ENCODE results near the gene HYDIN. TPM values are rescaled to one million over a fixed set of nuclear protein-coding genes. Genes with fewer than 3 reads are reported as not detected.

HYDIN gene
- total and polyA plus RNA-seq, 2 experiments from 2014 or later = 3.1 to 7.7 TPM

DNA sequence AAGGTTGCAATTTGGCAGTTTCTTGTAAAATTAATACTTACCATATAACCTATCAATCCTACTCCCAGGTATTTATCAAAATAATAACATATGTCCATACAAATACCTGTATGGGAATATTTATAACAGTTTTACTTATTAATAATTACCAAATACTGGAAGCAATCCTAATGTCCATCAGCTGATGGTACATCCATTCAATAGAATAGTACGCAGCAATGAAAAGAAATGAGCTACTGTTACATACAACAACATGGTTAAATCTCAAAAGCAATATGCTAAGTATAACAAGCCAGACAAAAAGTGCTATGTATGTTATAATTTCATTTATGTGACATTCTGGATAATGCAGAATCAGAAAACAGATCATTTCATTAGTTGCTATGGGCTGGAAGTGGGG is 1.2 kb downstream of the HYDIN start:
- no peak overlapping the region for H2AFZ ChIP-seq
- H3K4me3 ChIP-seq = no peak overlapping the region
- H3K79me2 ChIP-seq (replicated peaks; ENCODE audit: insufficient read depth) = no peaks in the 10 kb centered on the region
- H3K27me3 ChIP-seq (ENCODE audit: insufficient read depth) = no peaks in the 10 kb centered on the region; the same call in 1 of the 2 replicates
- peaks cover 8% of the 10 kb centered on the region for H3K9me2 ChIP-seq (ENCODE audit: insufficient read depth)
- H3K9me3 Mint-ChIP-seq = peaks cover 53% of the 10 kb centered on the region
- H3K27ac ChIP-seq (ENCODE audit: low read depth) = no peak overlapping the region
- DNase-seq (ENCODE audit: low spot score) (no peak), ATAC-seq (no peak)
- H3K36me3 ChIP-seq (ENCODE audit: insufficient read depth) = peaks cover 6% of the 10 kb centered on the region
- TF ChIP-seq, protein P1, sequence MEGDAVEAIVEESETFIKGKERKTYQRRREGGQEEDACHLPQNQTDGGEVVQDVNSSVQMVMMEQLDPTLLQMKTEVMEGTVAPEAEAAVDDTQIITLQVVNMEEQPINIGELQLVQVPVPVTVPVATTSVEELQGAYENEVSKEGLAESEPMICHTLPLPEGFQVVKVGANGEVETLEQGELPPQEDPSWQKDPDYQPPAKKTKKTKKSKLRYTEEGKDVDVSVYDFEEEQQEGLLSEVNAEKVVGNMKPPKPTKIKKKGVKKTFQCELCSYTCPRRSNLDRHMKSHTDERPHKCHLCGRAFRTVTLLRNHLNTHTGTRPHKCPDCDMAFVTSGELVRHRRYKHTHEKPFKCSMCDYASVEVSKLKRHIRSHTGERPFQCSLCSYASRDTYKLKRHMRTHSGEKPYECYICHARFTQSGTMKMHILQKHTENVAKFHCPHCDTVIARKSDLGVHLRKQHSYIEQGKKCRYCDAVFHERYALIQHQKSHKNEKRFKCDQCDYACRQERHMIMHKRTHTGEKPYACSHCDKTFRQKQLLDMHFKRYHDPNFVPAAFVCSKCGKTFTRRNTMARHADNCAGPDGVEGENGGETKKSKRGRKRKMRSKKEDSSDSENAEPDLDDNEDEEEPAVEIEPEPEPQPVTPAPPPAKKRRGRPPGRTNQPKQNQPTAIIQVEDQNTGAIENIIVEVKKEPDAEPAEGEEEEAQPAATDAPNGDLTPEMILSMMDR (conservative IDR thresholded peaks at IDR 0.05; ENCODE audit: low read depth in 2 of 2) = no peak
- TF ChIP-seq ZNF114 (CRISPR knock-in tag; IDR thresholded peaks at IDR 0.05) (no peak), POLR2AphosphoS5 (IDR thresholded peaks at IDR 0.05; ENCODE audit: low read depth) (no peak), ZNF331 (CRISPR knock-in tag; IDR thresholded peaks at IDR 0.05; ENCODE audit: low read depth) (no peak), STAT1 (IDR thresholded peaks at IDR 0.05; ENCODE audit: unreplicated experiment) (no peak), NANOG (IDR thresholded peaks at IDR 0.05; ENCODE audit: borderline replicate concordance) (no peak), JUNB (IDR thresholded peaks at IDR 0.05; ENCODE audit: unreplicated experiment) (no peak), EZH2phosphoT487 (IDR thresholded peaks at IDR 0.05; ENCODE audit: unreplicated experiment) (no peak), CREB1 (CRISPR knock-in tag; IDR thresholded peaks at IDR 0.05; ENCODE audit: low read depth) (no peak), EZH2 (IDR thresholded peaks at IDR 0.05; ENCODE audit: low read depth, unreplicated experiment) (no peak), ZNF462 (CRISPR knock-in tag; IDR thresholded peaks at IDR 0.05) (no peak), REST (IDR thresholded peaks at IDR 0.05; ENCODE audit: unreplicated experiment) (no peak)
- TF ChIP-seq, protein P2, sequence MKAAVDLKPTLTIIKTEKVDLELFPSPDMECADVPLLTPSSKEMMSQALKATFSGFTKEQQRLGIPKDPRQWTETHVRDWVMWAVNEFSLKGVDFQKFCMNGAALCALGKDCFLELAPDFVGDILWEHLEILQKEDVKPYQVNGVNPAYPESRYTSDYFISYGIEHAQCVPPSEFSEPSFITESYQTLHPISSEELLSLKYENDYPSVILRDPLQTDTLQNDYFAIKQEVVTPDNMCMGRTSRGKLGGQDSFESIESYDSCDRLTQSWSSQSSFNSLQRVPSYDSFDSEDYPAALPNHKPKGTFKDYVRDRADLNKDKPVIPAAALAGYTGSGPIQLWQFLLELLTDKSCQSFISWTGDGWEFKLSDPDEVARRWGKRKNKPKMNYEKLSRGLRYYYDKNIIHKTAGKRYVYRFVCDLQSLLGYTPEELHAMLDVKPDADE (IDR thresholded peaks at IDR 0.05) = no peak
- H3K4me1 Mint-ChIP-seq = peaks cover 4% of the 10 kb centered on the region; the same call in 1 of the 3 replicates
- peaks cover 39% of the 10 kb centered on the region for H3K36me3 Mint-ChIP-seq (ENCODE audit: low read depth)
- H3K4me1 ChIP-seq (ENCODE audit: insufficient read depth) = peaks cover 4% of the 10 kb centered on the region; the same call in 1 of the 2 replicates
- no peaks in the 10 kb centered on the region for H3F3A ChIP-seq (replicated peaks; ENCODE audit: low read depth)
- H4K20me1 ChIP-seq (replicated peaks; ENCODE audit: insufficient read depth) = no peaks in the 10 kb centered on the region
- H3K4me2 ChIP-seq = no peak overlapping the region
- H3K27ac Mint-ChIP-seq = no peak overlapping the region
- peaks cover 3% of the 10 kb centered on the region for H3K27me3 Mint-ChIP-seq (ENCODE audit: insufficient read depth, low read depth, poor library complexity)
- no peak overlapping the region for H3K4me3 Mint-ChIP-seq

Data from GM23338 (cell line).